Keratinocyte (primary cell): ENCODE data around the gene DLEC1. TPM values are rescaled to one million over a fixed set of nuclear protein-coding genes. Genes with fewer than 3 reads are reported as not detected.

Source experiments
- DNase-seq: peaks from one replicate; pipeline ENCODE4 v3.0.0-alpha.2; 2011; ENCODE audit warnings: low read depth, missing footprints, low spot score
- FAIRE-seq: peaks from 2 replicates; lab custom pipeline; 2011; peaks lifted over from hg19 to GRCh38; lab: Jason Lieb, UNC
- H2AFZ ChIP-seq: 2 replicates; pipeline ENCODE4 v1.6.0; 2012; ENCODE audit warnings: low read length, control low read depth, inconsistent platforms; ENCODE audit not compliant: control insufficient read depth
- H3K27ac ChIP-seq: 2 replicates; pipeline ENCODE4 v1.5.1; 2011; ENCODE audit warnings: low read length; ENCODE audit not compliant: control insufficient read depth, insufficient read depth
- H3K27me3 ChIP-seq: 3 replicates; pipeline ENCODE4 v1.6.0; 2011; ENCODE audit warnings: low read length; ENCODE audit not compliant: control insufficient read depth, insufficient read depth; ENCODE audit errors: extremely low read depth
- H3K36me3 ChIP-seq, 2 experiments: 2 replicates in 1 of 2; 3 replicates in 1 of 2; pipeline ENCODE4 v1.5.1; 2011; ENCODE audit warnings: low read length in 2 of 2, mild to moderate bottlenecking in 1 of 2; ENCODE audit not compliant: control insufficient read depth in 2 of 2, insufficient read depth in 2 of 2; ENCODE audit errors: extremely low read depth in 1 of 2
- H3K4me1 ChIP-seq: 3 replicates; pipeline ENCODE4 v1.5.1; 2011; ENCODE audit warnings: low read length; ENCODE audit not compliant: control insufficient read depth, insufficient read depth; ENCODE audit errors: extremely low read depth
- H3K4me2 ChIP-seq: 3 replicates; pipeline ENCODE4 v1.6.0; 2011; ENCODE audit warnings: low read depth, low read length; ENCODE audit not compliant: control insufficient read depth, insufficient read depth; ENCODE audit errors: extremely low read depth
- H3K4me3 ChIP-seq, 3 experiments: fragments of 200-600 bp in 1 of 3; sonication (generic) in 1 of 3; 2 replicates in 2 of 3; 3 replicates in 1 of 3; pipeline ENCODE4 v1.5.1; 2011 to 2016; ENCODE audit warnings: low read length in 3 of 3, mild to moderate bottlenecking in 3 of 3, control low read depth in 2 of 3, inconsistent platforms in 1 of 3, low read depth in 1 of 3, mixed read lengths in 1 of 3, mixed run types in 1 of 3, moderate library complexity in 1 of 3; ENCODE audit not compliant: control insufficient read depth in 2 of 3, insufficient read depth in 2 of 3; ENCODE audit errors: extremely low read depth in 1 of 3
- H3K79me2 ChIP-seq: 2 replicates; pipeline ENCODE4 v1.6.0; 2012; ENCODE audit warnings: low read length; ENCODE audit not compliant: control insufficient read depth, insufficient read depth
- H3K9ac ChIP-seq: 3 replicates; pipeline ENCODE4 v1.6.0; 2011; ENCODE audit warnings: low read length; ENCODE audit not compliant: control insufficient read depth, insufficient read depth; ENCODE audit errors: extremely low read depth
- H3K9me1 ChIP-seq: 3 replicates; pipeline ENCODE4 v1.6.0; 2011; ENCODE audit warnings: low read length; ENCODE audit not compliant: control insufficient read depth, insufficient read depth; ENCODE audit errors: extremely low read depth
- H3K9me3 ChIP-seq: 2 replicates; pipeline ENCODE4 v1.5.1; 2012; ENCODE audit warnings: low read depth, low read length; ENCODE audit not compliant: control insufficient read depth
- H4K20me1 ChIP-seq: 3 replicates; pipeline ENCODE4 v1.6.0; 2011; ENCODE audit warnings: low read length; ENCODE audit not compliant: control insufficient read depth, insufficient read depth; ENCODE audit errors: extremely low read depth
- CTCF ChIP-seq, 3 experiments: IDR thresholded peaks in 1 of 3; conservative IDR thresholded peaks in 1 of 3; optimal IDR thresholded peaks in 1 of 3; 2 replicates in 2 of 3; 3 replicates in 1 of 3; pipeline versions ENCODE3 to v1.5.1; 2011; ENCODE audit warnings: low read length in 3 of 3, mild to moderate bottlenecking in 3 of 3, moderate library complexity in 2 of 3, control low read depth in 1 of 3, inconsistent platforms in 1 of 3; ENCODE audit not compliant: insufficient read depth in 2 of 3; ENCODE audit errors: extremely low read depth in 1 of 3
- EZH2 ChIP-seq: IDR thresholded peaks from one replicate; pipeline ENCODE4 v1.6.1; 2012; ENCODE audit warnings: inconsistent platforms, mild to moderate bottlenecking, low read length, moderate library complexity
- dilution Hi-C: fragments of 300-500 bp; cut with MboI; formaldehyde crosslinking; loops from one replicate; pipeline ENCODE4 v1.7.0; 2020; ENCODE audit warnings: low sequenced_read_pairs; ENCODE audit not compliant: extremely low pct_ligation_motif_present
- polyA plus RNA-seq, 5 experiments: library from polyadenylated mRNA; depleted of rRNA in 3 of 5; stranded (reverse) in 3 of 5; stranded (forward) in 1 of 5; unstranded in 1 of 5; fragments of >200 nt; gene quantifications; 1 replicate in 1 of 5; 2 replicates in 3 of 5; 3 replicates in 1 of 5; pipeline versions ENCODE4 v1.2.1 to v1.2.3, GENCODE V29; 2011 to 2012; ENCODE audit warnings: missing spikeins in 2 of 5, low read depth in 1 of 5, low replicate concordance in 1 of 5

DLEC1 gene
- polyA plus RNA-seq, 1 donor (not counting 4 experiments of a cell fraction or from before 2014, with no cell fraction given), result not detected

- Histone ChIP-seq H3K9me3 (no peaks in the 10 kb centered on the region), H3K9ac (no peak overlapping the region), H4K20me1 (no peaks in the 10 kb centered on the region), H3K9me1 (no peaks in the 10 kb centered on the region), H2AFZ (no peak overlapping the region), H3K4me3 (no peak overlapping the region), H3K79me2 (no peaks in the 10 kb centered on the region), H3K27ac (no peak overlapping the region), H3K4me1 (peaks cover 8% of the 10 kb centered on the region), H3K36me3 (peaks cover 0 to 24% of the 10 kb centered on the region in 2 experiments), H3K4me2 (no peak overlapping the region), H3K27me3 (no peaks in the 10 kb centered on the region)
- dilution Hi-C loops, result no loop called here
- FAIRE-seq (no peak), DNase-seq (no peak)
- TF ChIP-seq EZH2 (no peak), CTCF (optimal IDR thresholded peaks at IDR 0.05 in 1 of 3, IDR thresholded peaks at IDR 0.05 in 1 of 3, conservative IDR thresholded peaks at IDR 0.05 in 1 of 3; ENCODE audit: extremely low read depth in 1 of 3, insufficient read depth in 2 of 3, low read length in 3 of 3) (no peak)
These were observed 29.9 kb upstream of the DLEC1 start for GRCh38 chr3:38008971-38009580.

GRCh38 chr3:38009807-38010591 lies 29.0 kb upstream of the DLEC1 start:
- Histone ChIP-seq H3K27ac (no peak overlapping the region), H3K4me1 (peaks cover 8% of the 10 kb centered on the region), H3K79me2 (no peaks in the 10 kb centered on the region), H3K27me3 (no peaks in the 10 kb centered on the region), H4K20me1 (no peaks in the 10 kb centered on the region), H3K9ac (no peak overlapping the region), H3K9me3 (no peaks in the 10 kb centered on the region), H3K9me1 (no peaks in the 10 kb centered on the region), H3K4me2 (no peak overlapping the region), H2AFZ (no peak overlapping the region), H3K4me3 (no peak overlapping the region), H3K36me3 (peaks cover 0 to 24% of the 10 kb centered on the region in 2 experiments)
- dilution Hi-C loops, result no loop called here
- TF ChIP-seq CTCF (optimal IDR thresholded peaks at IDR 0.05 in 1 of 3, IDR thresholded peaks at IDR 0.05 in 1 of 3, conservative IDR thresholded peaks at IDR 0.05 in 1 of 3; ENCODE audit: extremely low read depth in 1 of 3, insufficient read depth in 2 of 3, low read length in 3 of 3) (no peak), EZH2 (no peak)
- no peak for FAIRE-seq
- no peak for DNase-seq
